SIG-M5 treated with dmso at 0.1 percent for 504 hours (cell line): ENCODE results near the gene BRWD1.
"Not testable (repeated sequence)": the region's sequence is repeated elsewhere in the genome, so short reads cannot be mapped to it uniquely, and the experiment has no call there.

Source experiments
- DNase-seq: peaks from one replicate; lab custom pipeline; 2025; ENCODE audit not compliant: unreplicated experiment; lab: John Stamatoyannopoulos, UW

The BRWD1 gene

GRCh38 chr21:39176271-39176709 lies 137.1 kb downstream of the BRWD1 start:
- no peak for DNase-seq

GRCh38 chr21:39175665-39176064 lies 137.8 kb downstream of the BRWD1 start:
- no peak for DNase-seq

- DNase-seq: peak; percentile 46
These were observed 138.3 kb downstream of the BRWD1 start for GRCh38 chr21:39175154-39175553.

- DNase-seq: no peak
These were observed 139.4 kb downstream of the BRWD1 start for GRCh38 chr21:39173716-39174680.

DNA sequence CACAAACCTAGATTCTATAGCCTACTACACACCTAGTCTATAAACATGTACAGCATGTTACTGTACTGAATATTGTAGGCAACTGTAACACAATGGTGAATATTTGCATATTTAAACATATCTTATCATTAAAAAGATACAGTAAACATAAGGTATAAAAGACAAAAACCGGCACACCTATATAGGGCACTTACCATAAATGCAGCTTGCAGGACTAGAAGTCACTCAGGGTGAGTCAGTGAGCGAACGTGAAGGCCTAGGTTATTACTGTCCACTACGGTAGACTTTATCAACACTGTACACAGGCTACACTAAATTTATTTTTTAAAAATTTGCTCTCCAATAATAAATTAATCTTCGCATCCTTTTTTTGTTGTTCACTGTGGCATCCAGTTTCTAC lies 143.5 kb downstream of the BRWD1 start:
- DNase-seq: no peak

DNA sequence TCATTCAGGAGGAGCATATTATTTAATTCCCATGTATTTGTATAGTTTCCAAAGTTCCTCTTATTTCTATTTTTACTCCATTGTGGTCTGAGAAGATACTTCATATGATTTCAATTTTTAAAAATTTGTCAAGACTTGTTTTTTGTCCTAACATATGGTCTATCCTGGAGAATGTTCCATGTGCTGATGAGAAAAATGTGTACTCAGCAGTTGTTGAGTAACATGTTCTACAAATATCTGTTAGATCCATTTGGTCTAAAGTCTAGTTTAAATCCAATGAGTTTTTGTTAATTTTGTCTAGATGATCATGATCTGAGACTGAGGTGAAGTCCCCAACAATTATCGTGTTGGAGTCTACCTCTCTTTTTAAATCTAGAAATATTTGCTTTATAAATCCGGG lies 144.6 kb downstream of the BRWD1 start:
- DNase-seq: no peak

- no peak for DNase-seq
These were observed 148.9 kb downstream of the BRWD1 start for GRCh38 chr21:39164523-39164922.

DNA sequence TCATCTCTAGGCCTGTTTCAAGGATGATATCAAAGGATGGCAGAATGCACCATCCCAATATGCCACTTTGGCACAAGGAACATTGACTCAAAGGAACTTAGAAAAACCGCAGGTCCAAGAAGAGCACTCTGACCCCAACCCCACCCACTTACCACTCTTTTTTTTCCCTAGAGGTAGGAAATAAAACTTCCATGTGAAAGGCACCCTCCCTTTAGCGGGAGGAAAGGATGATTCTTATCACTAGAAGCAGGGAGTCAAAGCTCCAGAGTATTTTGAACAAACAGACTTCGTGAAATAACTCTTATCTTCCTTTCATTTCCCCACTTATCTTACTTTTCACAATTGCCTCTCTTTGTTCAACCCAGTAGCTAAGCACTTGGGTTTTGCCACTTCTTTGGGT lies 152.4 kb downstream of the BRWD1 start:
- no peak for DNase-seq

DNA sequence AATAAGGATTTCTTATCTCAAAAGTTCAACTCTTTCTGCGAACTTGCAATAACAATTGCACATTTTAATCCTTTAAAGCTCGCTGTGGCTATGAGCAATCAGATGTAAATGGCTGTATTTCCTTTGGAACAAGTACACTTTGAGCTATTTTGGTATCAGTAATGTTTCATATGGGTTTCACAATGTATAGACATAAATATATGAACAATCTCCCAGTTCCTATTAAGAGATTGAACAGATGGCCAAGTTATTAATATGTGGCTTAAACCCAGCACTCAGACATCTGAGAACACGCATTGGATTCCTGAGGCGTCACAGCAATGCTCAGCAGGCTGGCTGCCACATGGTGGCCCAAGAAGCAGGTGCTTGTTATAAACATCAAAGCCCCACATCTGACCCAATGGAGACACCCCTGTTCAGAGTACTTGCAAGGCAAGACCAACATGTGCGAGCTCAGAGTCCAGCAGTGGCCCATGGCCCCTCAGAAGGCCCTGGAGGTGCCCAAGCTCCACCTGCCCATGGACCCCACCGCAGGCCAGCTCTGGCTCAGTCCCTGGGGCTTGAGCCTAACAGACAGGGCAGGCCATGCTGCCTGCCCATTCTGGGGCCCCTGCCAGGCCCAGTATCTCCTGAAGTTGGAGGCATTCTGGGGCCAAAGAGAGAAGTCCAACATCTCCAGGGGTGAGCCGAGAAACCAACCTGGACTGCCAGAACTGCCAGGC lies 153.9 kb downstream of the BRWD1 start:
- DNase-seq: no peak

DNA sequence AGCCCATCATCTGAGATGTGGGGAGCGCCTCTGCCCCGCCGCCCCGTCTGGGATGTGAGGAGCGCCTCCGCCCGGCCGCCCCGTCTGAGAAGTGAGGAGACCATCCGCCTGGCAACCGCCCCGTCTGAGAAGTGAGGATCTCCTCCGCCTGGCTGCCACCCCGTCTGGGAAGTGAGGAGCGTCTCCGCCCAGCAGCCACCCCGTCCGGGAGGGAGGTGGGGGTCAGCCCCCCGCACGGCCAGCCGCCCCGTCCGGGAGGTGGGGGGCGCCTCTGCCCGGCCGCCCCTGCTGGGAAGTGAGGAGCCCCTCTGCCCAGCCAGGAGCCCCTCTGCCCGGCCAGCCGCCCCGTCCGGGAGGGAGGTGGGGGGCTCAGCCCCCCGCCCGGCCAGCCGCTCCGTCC lies 156.2 kb downstream of the BRWD1 start:
- not testable (repeated sequence) for DNase-seq

- no peak for DNase-seq
These were observed 157.4 kb downstream of the BRWD1 start for GRCh38 chr21:39156024-39156423.

- DNase-seq: no peak
These were observed 157.9 kb downstream of the BRWD1 start for GRCh38 chr21:39155578-39155977.

GRCh38 chr21:39153842-39154241 lies 159.6 kb downstream of the BRWD1 start:
- no peak for DNase-seq

GRCh38 chr21:39153373-39153772 lies 160.1 kb downstream of the BRWD1 start:
- peak; percentile 22 for DNase-seq

- DNase-seq: no peak
These were observed 161.2 kb downstream of the BRWD1 start for GRCh38 chr21:39152271-39152670.

DNA sequence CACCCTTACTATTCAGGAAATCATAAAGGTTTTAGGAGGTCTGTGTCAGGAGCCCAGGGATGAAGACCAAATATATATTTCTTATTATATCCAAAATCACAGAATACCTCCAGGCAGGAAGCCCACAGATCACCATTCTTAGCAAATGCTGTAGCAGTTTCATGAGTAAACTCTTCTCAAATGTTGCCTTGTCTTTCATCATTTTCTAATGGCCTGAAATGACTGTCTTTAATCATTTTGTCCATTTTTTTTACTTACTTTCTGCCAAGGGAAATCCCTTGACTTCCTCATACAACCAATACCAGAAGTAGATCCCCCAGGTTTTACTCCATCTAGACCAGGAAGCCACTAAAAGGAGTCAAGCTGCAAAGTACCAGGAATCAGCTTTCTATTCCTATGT lies 162.6 kb downstream of the BRWD1 start:
- DNase-seq: no peak

- DNase-seq: no peak
These were observed 163.1 kb downstream of the BRWD1 start for GRCh38 chr21:39150316-39150715.

GRCh38 chr21:39149882-39150281 lies 163.6 kb downstream of the BRWD1 start:
- no peak for DNase-seq

DNA sequence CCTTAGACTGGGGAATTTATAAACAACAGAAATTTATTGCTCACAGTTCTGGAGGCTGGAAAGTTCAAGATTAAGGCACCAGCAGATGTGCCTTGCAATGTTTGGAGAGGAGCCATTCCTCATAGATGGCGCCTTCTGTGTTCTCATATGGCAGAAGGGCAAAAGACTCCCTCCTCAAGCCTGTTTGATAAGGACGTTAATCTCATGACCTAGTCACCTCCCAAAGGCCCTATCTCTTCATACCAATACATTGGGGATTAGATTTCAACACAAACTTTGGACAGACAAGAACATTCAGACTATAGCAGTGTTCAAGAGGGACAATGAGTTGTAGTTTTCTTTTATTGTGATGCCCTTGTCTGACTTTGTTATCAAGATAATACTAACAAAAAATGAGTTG lies 164.5 kb downstream of the BRWD1 start:
- DNase-seq: no peak

DNA sequence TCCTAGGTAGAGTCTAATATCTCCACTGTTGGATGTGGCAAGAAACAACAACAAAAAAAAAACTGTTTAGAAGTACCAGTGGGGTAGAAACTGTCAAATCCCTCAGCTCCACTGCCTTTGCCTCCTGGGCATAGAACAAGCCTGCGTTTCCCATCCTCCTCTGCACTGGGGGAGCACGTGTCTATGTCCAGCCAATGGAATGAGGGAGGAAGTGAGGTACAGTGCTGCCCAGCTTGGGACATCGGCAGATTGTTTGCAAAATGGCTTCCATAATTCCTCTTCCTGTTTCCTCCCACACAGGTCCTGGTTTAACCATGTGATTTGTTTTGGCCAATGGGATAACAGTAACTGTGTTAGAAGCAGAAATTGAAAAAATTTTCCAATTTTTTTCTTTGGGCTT lies 169.2 kb downstream of the BRWD1 start:
- no peak for DNase-seq

- DNase-seq: no peak
These were observed 170.5 kb downstream of the BRWD1 start for GRCh38 chr21:39142972-39143371.

GRCh38 chr21:39141502-39141901 lies 171.9 kb downstream of the BRWD1 start:
- no peak for DNase-seq
